OCI-LY1 (cell line): ENCODE data around the gene EFCAB5.

Source experiments
- H2AFZ ChIP-seq: fragments of 200-600 bp; sonication (generic), shearing (Covaris generic); 2 replicates; pipeline ENCODE4 v1.6.0; 2014; ENCODE audit warnings: antibody characterized with exemption, mild to moderate bottlenecking, low read length
- H3F3A ChIP-seq: fragments of 200-600 bp; sonication (generic), shearing (Covaris generic); 2 replicates; pipeline ENCODE4 v1.6.0; 2014; ENCODE audit warnings: mild to moderate bottlenecking, antibody characterized with exemption, low read length, moderate library complexity; ENCODE audit not compliant: insufficient read depth
- H3K27ac ChIP-seq: fragments of 200-600 bp; sonication (generic); 2 replicates; pipeline ENCODE4 v1.5.1; 2014; ENCODE audit warnings: low read length, mixed run types, mild to moderate bottlenecking, low read depth; ENCODE audit not compliant: poor library complexity, severe bottlenecking
- H3K27me3 ChIP-seq: fragments of 200-600 bp; sonication (generic); 2 replicates; pipeline ENCODE4 v1.6.0; 2014; ENCODE audit warnings: antibody characterized with exemption, mild to moderate bottlenecking, low read length, moderate library complexity; ENCODE audit not compliant: insufficient read depth
- H3K36me3 ChIP-seq: fragments of 200-600 bp; sonication (generic); 2 replicates; pipeline ENCODE4 v1.6.1; 2014; ENCODE audit warnings: mild to moderate bottlenecking, antibody characterized with exemption, low read length, moderate library complexity, mixed read lengths; ENCODE audit not compliant: insufficient read depth
- H3K4me1 ChIP-seq: fragments of 200-600 bp; sonication (generic); 2 replicates; pipeline ENCODE4 v1.5.1; 2014; ENCODE audit warnings: mild to moderate bottlenecking, low read length, moderate library complexity; ENCODE audit not compliant: insufficient read depth, severe bottlenecking
- H3K4me2 ChIP-seq: fragments of 200-600 bp; sonication (generic), shearing (Covaris generic); 2 replicates; pipeline ENCODE4 v1.6.1; 2014; ENCODE audit warnings: low read length
- H3K4me3 ChIP-seq: fragments of 200-600 bp; sonication (generic); 2 replicates; pipeline ENCODE4 v1.5.1; 2014; ENCODE audit warnings: low read length, low read depth, mild to moderate bottlenecking, mixed read lengths; ENCODE audit not compliant: poor library complexity, severe bottlenecking
- H3K79me2 ChIP-seq: fragments of 200-600 bp; shearing (Covaris generic); 2 replicates; pipeline ENCODE4 v1.6.1; 2016; ENCODE audit warnings: mixed run types, low read length, mixed read lengths; ENCODE audit not compliant: insufficient read depth
- H3K9ac ChIP-seq: fragments of 200-600 bp; sonication (generic), shearing (Covaris generic); 2 replicates; pipeline ENCODE4 v1.6.1; 2014; ENCODE audit warnings: mild to moderate bottlenecking, low read length, mixed read lengths
- H3K9me2 ChIP-seq: fragments of 200-600 bp; sonication (generic), shearing (Covaris generic); 2 replicates; pipeline ENCODE4 v1.6.1; 2014; ENCODE audit warnings: low read depth, mild to moderate bottlenecking, low read length, mixed read lengths
- H3K9me3 ChIP-seq: fragments of 200-600 bp; shearing (Covaris generic); 2 replicates; pipeline ENCODE4 v1.6.1; 2014; ENCODE audit warnings: low read length, mixed read lengths
- H4K20me1 ChIP-seq: fragments of 200-600 bp; sonication (generic), shearing (Covaris generic); 2 replicates; pipeline ENCODE4 v1.6.0; 2016; ENCODE audit warnings: mild to moderate bottlenecking, low read length; ENCODE audit not compliant: insufficient read depth
- CTCF ChIP-seq: fragments of 200-600 bp; sonication (generic), shearing (Covaris generic); IDR thresholded peaks from 2 replicates; pipeline ENCODE4 v1.5.1; 2017; ENCODE audit warnings: mild to moderate bottlenecking, antibody characterized with exemption, low read length, moderate library complexity, mixed read lengths
- EZH2 ChIP-seq: fragments of 200-600 bp; sonication (generic), shearing (Covaris generic); IDR thresholded peaks from 2 replicates; pipeline ENCODE4 v1.8.0; 2017; ENCODE audit warnings: borderline replicate concordance, mixed run types, mild to moderate bottlenecking, antibody characterized with exemption, low read length, moderate library complexity, mixed read lengths

Gene EFCAB5

GRCh38 chr17:30113213-30113612 is 171.8 kb downstream of the EFCAB5 start:
- no peak overlapping the region for H3K9ac ChIP-seq

GRCh38 chr17:30116345-30116660 is 174.9 kb downstream of the EFCAB5 start:
- peak overlapping the region; percentile 13; the same call in 1 of the 2 replicates for H2AFZ ChIP-seq
- no peaks in the 10 kb centered on the region for H3K9me3 ChIP-seq
- H3K27ac ChIP-seq = peak overlapping the region; percentile 76
- no peaks in the 10 kb centered on the region for H3K27me3 ChIP-seq
- H3K9ac ChIP-seq = peak overlapping the region; percentile 94
- peak overlapping the region; percentile 91 for H3K4me2 ChIP-seq
- H3K79me2 ChIP-seq = peaks cover 41% of the 10 kb centered on the region
- H3K4me1 ChIP-seq = peaks cover 29% of the 10 kb centered on the region
- peak overlapping the region; percentile 75 for H3K4me3 ChIP-seq
- peaks cover 21% of the 10 kb centered on the region for H3K36me3 ChIP-seq
- no peaks in the 10 kb centered on the region for H3K9me2 ChIP-seq
- no peak for TF ChIP-seq EZH2
- no peak for TF ChIP-seq CTCF
- H4K20me1 ChIP-seq = no peaks in the 10 kb centered on the region
- H3F3A ChIP-seq = peaks cover 7% of the 10 kb centered on the region

More at GRCh38 chr17:30113213-30113612, 171.8 kb downstream of the EFCAB5 start:
- Histone ChIP-seq H4K20me1 (no peaks in the 10 kb centered on the region), H3K27ac (no peak overlapping the region), H3F3A (peaks cover 3% of the 10 kb centered on the region; the same call in 1 of the 2 replicates), H2AFZ (no peak overlapping the region), H3K36me3 (no peaks in the 10 kb centered on the region; the same call in 1 of the 2 replicates), H3K9me2 (no peaks in the 10 kb centered on the region), H3K4me2 (no peak overlapping the region), H3K27me3 (no peaks in the 10 kb centered on the region), H3K4me3 (no peak overlapping the region), H3K79me2 (peaks cover 15% of the 10 kb centered on the region), H3K4me1 (peaks cover 7% of the 10 kb centered on the region), H3K9me3 (no peaks in the 10 kb centered on the region)
- TF ChIP-seq EZH2 = no peak
- TF ChIP-seq CTCF = no peak

- Histone ChIP-seq H2AFZ (peak within 1 kb of the TSS; percentile 13; the same call in 1 of the 2 replicates), H4K20me1 (no peaks in the 10 kb centered on the region), H3F3A (peaks cover 7% of the 10 kb centered on the region), H3K79me2 (peaks cover 44% of the 10 kb centered on the region), H3K9me2 (no peaks in the 10 kb centered on the region), H3K4me2 (peak within 1 kb of the TSS; percentile 91), H3K9me3 (no peaks in the 10 kb centered on the region), H3K9ac (peak within 1 kb of the TSS; percentile 94), H3K4me3 (peak within 1 kb of the TSS; percentile 75), H3K27ac (peak within 1 kb of the TSS; percentile 76), H3K27me3 (no peaks in the 10 kb centered on the region), H3K4me1 (peaks cover 29% of the 10 kb centered on the region), H3K36me3 (peaks cover 27% of the 10 kb centered on the region)
- TF ChIP-seq CTCF (no peak), EZH2 (no peak)
Measured at GRCh38 chr17:30116661-30117551, 175.5 kb downstream of the EFCAB5 start, which contains the start of gene NSRP1. NSRP1 (plus strand) TSS chr17:30116816; CDS start chr17:30116844, 28 bp downstream.
